Breast epithelium (tissue), 3 donors: ENCODE data around the gene CRY2.

Source experiments
- CTCF ChIP-seq, 3 donors: fragments of 450-650 bp; IDR thresholded peaks; one replicate each; pipeline ENCODE4 v1.5.1; 2016 to 2017; ENCODE audit warnings: antibody characterized with exemption in 3 of 3, mild to moderate bottlenecking in 3 of 3, moderate library complexity in 3 of 3
- POLR2A ChIP-seq: fragments of 450-650 bp; IDR thresholded peaks from one replicate; pipeline ENCODE4 v1.6.1; 2016; ENCODE audit warnings: antibody characterized with exemption, mild to moderate bottlenecking, moderate library complexity
- POLR2AphosphoS5 ChIP-seq, 3 donors: sonication (generic); formaldehyde crosslinking; IDR thresholded peaks; one replicate each; pipeline ENCODE4 v1.6.1; 2017; ENCODE audit warnings: antibody characterized with exemption in 3 of 3

DNA sequence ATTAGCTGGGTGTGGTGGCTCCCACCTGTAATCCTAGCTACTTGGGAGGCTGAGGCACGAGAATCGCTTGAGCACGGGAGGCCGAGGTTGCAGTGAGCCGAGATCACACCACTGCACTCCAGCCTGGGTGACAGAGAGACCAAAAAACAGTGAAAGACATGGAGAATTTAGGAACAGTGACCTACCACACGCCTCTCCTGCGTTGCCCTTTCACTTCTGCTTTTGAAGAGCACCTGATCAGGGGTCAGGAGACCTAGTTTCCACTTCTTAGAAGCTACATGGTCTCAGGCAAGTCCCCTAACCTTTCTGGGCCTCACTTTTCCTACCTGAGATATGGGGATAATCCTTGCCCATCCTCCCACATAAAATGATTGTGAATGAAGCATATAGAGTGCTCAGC, 30.1 kb upstream of the CRY2 start:
- TF ChIP-seq POLR2AphosphoS5 (IDR thresholded peaks at IDR 0.05) (no peak), CTCF (IDR thresholded peaks at IDR 0.05) (no peak), POLR2A (no peak)
